Caco-2 (cell line): ENCODE measurements around the gene LYST. TPM values are rescaled to one million over a fixed set of nuclear protein-coding genes. Genes with fewer than 3 reads are reported as not detected.

Experiments
- BruUV-seq: library from RNA; stranded (reverse); fragments of 400-500 nt; replicated peaks from 2 replicates; lab custom pipeline; 2021; lab: Mats Ljungman, UMichigan
- CTCF ChIA-PET: fragments of 300-600 bp; sonication (Branson Sonifier 250); formaldehyde crosslinking; loops from one replicate; lab custom pipeline; 2022; ENCODE audit warnings: antibody characterized with exemption; lab: Charles Lee
- POLR2A ChIA-PET: fragments of 300-600 bp; sonication (Branson Sonifier 250); formaldehyde crosslinking; loops from one replicate; lab custom pipeline; 2022; ENCODE audit warnings: antibody characterized with exemption; lab: Charles Lee
- DNase-seq, 2 experiments: peaks; one replicate each; pipeline versions ENCODE4 v3.0.0 to v3.0.0-alpha.2; 2020 to 2022
- H3K27me3 ChIP-seq: replicated peaks from 2 replicates; pipeline ENCODE4 v1.6.0; 2011; ENCODE audit warnings: low read length; ENCODE audit not compliant: control insufficient read depth, insufficient read depth
- H3K36me3 ChIP-seq: 2 replicates; pipeline ENCODE4 v1.5.1; 2011; ENCODE audit warnings: low read length; ENCODE audit not compliant: control insufficient read depth, insufficient read depth
- H3K4me1 ChIP-seq: fragments of 250-450 bp; sonication (Bioruptor Pico); 2 replicates; pipeline ENCODE4 v1.5.1; 2020; ENCODE audit warnings: mild to moderate bottlenecking
- H3K4me3 ChIP-seq: 2 replicates; pipeline ENCODE4 v1.5.1; 2011; ENCODE audit warnings: low read depth, mild to moderate bottlenecking, control low read depth, low read length
- H3K9me3 ChIP-seq: fragments of 250-450 bp; sonication (Bioruptor Pico); 2 replicates; pipeline ENCODE4 v1.5.1; 2020; ENCODE audit warnings: mild to moderate bottlenecking, moderate library complexity
- H3K27ac Mint-ChIP-seq: one replicate; pipeline ENCODE4 v1.8.0; 2022; ENCODE audit warnings: mixed read lengths; ENCODE audit not compliant: unreplicated experiment
- H3K27me3 Mint-ChIP-seq: one replicate; pipeline ENCODE4 v1.8.0; 2022; ENCODE audit warnings: mixed read lengths; ENCODE audit not compliant: insufficient read depth, unreplicated experiment
- H3K36me3 Mint-ChIP-seq: one replicate; pipeline ENCODE4 v1.8.0; 2022; ENCODE audit warnings: mild to moderate bottlenecking, mixed read lengths; ENCODE audit not compliant: insufficient read depth, unreplicated experiment
- H3K4me1 Mint-ChIP-seq: one replicate; pipeline ENCODE4 v1.8.0; 2022; ENCODE audit warnings: low read depth, mixed read lengths; ENCODE audit not compliant: unreplicated experiment
- H3K4me3 Mint-ChIP-seq: one replicate; pipeline ENCODE4 v1.8.0; 2022; ENCODE audit warnings: mild to moderate bottlenecking, moderate library complexity, mixed read lengths; ENCODE audit not compliant: unreplicated experiment
- H3K9me3 Mint-ChIP-seq: one replicate; pipeline ENCODE4 v1.8.0; 2022; ENCODE audit warnings: mixed read lengths; ENCODE audit not compliant: unreplicated experiment
- intact Hi-C: fragments of 100-400 bp; cut with micrococcal nuclease; formaldehyde crosslinking; loops from one replicate; pipeline ENCODE4 v1.10.0; 2022; ENCODE audit not compliant: unreplicated experiment
- total RNA-seq: library from RNA; stranded (reverse); gene quantifications from 2 replicates; pipeline ENCODE4 v1.2.3, GENCODE V29; 2022
- TF ChIP-seq, protein P1 (sequence below), 2 experiments: fragments of 200-600 bp in 1 of 2; IDR thresholded peaks; 1 replicate in 1 of 2; 2 replicates in 1 of 2; pipeline versions ENCODE4 v1.5.1 to v1.8.0; 2011 to 2022; ENCODE audit warnings: antibody characterized with exemption in 1 of 2, control low read depth in 1 of 2, inconsistent platforms in 1 of 2, low read depth in 1 of 2, low read length in 1 of 2, mild to moderate bottlenecking in 1 of 2, moderate library complexity in 1 of 2; ENCODE audit not compliant: insufficient read depth in 1 of 2, severe bottlenecking in 1 of 2, unreplicated experiment in 1 of 2

LYST gene
- total RNA-seq, 1 experiment from 2014 or later: 5.6 TPM

DNA sequence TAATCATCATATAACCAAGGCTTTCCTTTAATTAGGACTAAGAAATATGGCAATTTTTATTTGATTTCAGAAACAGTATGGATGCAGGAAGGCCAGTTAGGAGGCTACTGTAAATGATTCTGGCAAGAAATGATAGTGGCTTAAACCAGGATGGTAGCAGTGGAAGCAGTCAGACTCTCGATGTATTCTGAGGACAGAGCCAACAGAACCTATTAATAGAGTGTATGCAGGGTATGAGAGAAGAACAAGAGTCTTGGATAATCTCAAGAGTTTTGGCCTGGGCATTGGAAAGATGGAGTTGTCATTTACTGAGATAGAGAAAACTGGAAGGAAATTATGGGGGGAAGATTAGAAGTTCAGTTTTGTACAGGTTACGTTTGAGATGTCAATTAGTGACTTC lies 143.8 kb downstream of the LYST start:
- ChIA-PET CTCF (no interaction called here), POLR2A (no interaction called here)
- Histone ChIP-seq H3K4me1 (no peaks in the 10 kb centered on the region), H3K9me3 (no peaks in the 10 kb centered on the region), H3K36me3 (no peaks in the 10 kb centered on the region), H3K4me3 (no peak overlapping the region), H3K27me3 (no peaks in the 10 kb centered on the region)
- no peaks in the 10 kb centered on the region for H3K9me3 Mint-ChIP-seq
- TF ChIP-seq, protein P1, sequence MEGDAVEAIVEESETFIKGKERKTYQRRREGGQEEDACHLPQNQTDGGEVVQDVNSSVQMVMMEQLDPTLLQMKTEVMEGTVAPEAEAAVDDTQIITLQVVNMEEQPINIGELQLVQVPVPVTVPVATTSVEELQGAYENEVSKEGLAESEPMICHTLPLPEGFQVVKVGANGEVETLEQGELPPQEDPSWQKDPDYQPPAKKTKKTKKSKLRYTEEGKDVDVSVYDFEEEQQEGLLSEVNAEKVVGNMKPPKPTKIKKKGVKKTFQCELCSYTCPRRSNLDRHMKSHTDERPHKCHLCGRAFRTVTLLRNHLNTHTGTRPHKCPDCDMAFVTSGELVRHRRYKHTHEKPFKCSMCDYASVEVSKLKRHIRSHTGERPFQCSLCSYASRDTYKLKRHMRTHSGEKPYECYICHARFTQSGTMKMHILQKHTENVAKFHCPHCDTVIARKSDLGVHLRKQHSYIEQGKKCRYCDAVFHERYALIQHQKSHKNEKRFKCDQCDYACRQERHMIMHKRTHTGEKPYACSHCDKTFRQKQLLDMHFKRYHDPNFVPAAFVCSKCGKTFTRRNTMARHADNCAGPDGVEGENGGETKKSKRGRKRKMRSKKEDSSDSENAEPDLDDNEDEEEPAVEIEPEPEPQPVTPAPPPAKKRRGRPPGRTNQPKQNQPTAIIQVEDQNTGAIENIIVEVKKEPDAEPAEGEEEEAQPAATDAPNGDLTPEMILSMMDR (IDR thresholded peaks at IDR 0.05; ENCODE audit: insufficient read depth in 1 of 2, low read depth in 1 of 2, low read length in 1 of 2, severe bottlenecking in 1 of 2, unreplicated experiment in 1 of 2): no peak
- no peaks in the 10 kb centered on the region for H3K27me3 Mint-ChIP-seq
- intact Hi-C loops: no loop called here
- DNase-seq: no peak
- BruUV-seq: no TSS peak
- no peaks in the 10 kb centered on the region for H3K36me3 Mint-ChIP-seq
- no peak overlapping the region for H3K4me3 Mint-ChIP-seq
- H3K27ac Mint-ChIP-seq: no peak overlapping the region
- peaks cover 7% of the 10 kb centered on the region for H3K4me1 Mint-ChIP-seq

DNA sequence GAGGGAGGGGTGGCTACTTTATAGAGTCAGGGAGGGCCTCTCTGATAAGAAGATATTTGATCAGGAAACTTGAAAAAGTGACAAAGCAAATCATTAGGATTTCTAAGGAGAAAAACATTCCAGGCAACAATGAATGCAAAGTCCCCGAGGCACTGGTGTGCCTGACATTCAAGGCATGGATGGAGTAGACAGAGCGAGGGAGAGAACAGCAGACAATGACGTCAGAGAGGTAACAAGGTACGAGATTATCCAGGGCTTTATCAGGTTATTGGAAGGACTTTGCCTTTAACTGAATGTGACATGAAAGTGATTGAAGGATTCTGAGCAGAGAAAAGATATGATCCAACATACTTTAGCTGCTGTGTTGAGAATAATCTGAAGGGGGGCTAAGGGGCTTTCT lies 144.7 kb downstream of the LYST start:
- no peaks in the 10 kb centered on the region for H3K36me3 ChIP-seq
- DNase-seq: no peak
- ChIA-PET POLR2A (no interaction called here), CTCF (no interaction called here)
- H3K4me3 ChIP-seq: no peak overlapping the region
- H3K9me3 Mint-ChIP-seq: no peaks in the 10 kb centered on the region
- no peak overlapping the region for H3K27ac Mint-ChIP-seq
- no peaks in the 10 kb centered on the region for H3K27me3 Mint-ChIP-seq
- TF ChIP-seq, protein P1 (IDR thresholded peaks at IDR 0.05; ENCODE audit: insufficient read depth in 1 of 2, low read depth in 1 of 2, low read length in 1 of 2, severe bottlenecking in 1 of 2, unreplicated experiment in 1 of 2): no peak
- no peaks in the 10 kb centered on the region for H3K36me3 Mint-ChIP-seq
- intact Hi-C loops: no loop called here
- H3K9me3 ChIP-seq: no peaks in the 10 kb centered on the region
- H3K4me3 Mint-ChIP-seq: no peak overlapping the region
- peaks cover 7% of the 10 kb centered on the region for H3K4me1 Mint-ChIP-seq
- no TSS peak for BruUV-seq
- H3K27me3 ChIP-seq: no peaks in the 10 kb centered on the region
- no peaks in the 10 kb centered on the region for H3K4me1 ChIP-seq

DNA sequence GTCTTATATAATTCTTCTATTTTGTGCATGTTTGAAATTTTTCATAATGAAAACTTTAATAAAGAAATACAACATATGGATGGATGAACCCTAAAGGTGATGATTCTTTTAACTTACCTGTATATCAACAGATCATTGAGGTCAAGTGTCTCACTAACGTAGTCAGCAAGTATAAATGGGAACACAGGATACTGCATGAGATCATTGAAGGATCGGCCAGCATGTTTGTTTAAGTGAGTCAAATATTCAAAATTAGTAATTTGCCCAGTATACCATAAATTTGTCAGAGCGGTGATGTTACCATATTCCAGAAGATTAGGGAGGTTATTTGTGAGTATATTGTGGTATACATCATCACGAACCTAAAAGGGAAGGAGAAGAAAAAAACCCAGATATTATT lies 146.2 kb downstream of the LYST start:
- intact Hi-C loops: no loop called here
- no peaks in the 10 kb centered on the region for H3K27me3 ChIP-seq
- no peak overlapping the region for H3K4me3 ChIP-seq
- H3K4me1 ChIP-seq: no peaks in the 10 kb centered on the region
- Mint-ChIP-seq H3K4me1 (peaks cover 7% of the 10 kb centered on the region), H3K27ac (no peak overlapping the region), H3K4me3 (no peak overlapping the region), H3K27me3 (no peaks in the 10 kb centered on the region), H3K36me3 (no peaks in the 10 kb centered on the region), H3K9me3 (no peaks in the 10 kb centered on the region)
- DNase-seq: no peak
- H3K36me3 ChIP-seq: no peaks in the 10 kb centered on the region
- H3K9me3 ChIP-seq: no peaks in the 10 kb centered on the region
- TF ChIP-seq, protein P1 (IDR thresholded peaks at IDR 0.05; ENCODE audit: insufficient read depth in 1 of 2, low read depth in 1 of 2, low read length in 1 of 2, severe bottlenecking in 1 of 2, unreplicated experiment in 1 of 2): no peak
- POLR2A ChIA-PET: no interaction called here
- BruUV-seq: no TSS peak
- CTCF ChIA-PET: no interaction called here
